HG03378 (cell line): ENCODE data around the gene ANK2.

Experiments used
- ATAC-seq: cut with Tn5 transposase; IDR thresholded peaks from one replicate; pipeline ENCODE4 v1.9.1; 2021; ENCODE audit warnings: mild to moderate bottlenecking, moderate library complexity; ENCODE audit not compliant: unreplicated experiment

Gene ANK2

GRCh38 chr4:113433116-113433515 is 383.7 kb downstream of the ANK2 start:
- ATAC-seq, result no peak
